HG03280 (cell line): ENCODE measurements around the gene DKC1.
"Not testable (repeated sequence)": the region's sequence is repeated elsewhere in the genome, so short reads cannot be mapped to it uniquely, and the experiment has no call there.

ENCODE experiments used
- ATAC-seq: cut with Tn5 transposase; IDR thresholded peaks from one replicate; pipeline ENCODE4 v1.9.1; 2021; ENCODE audit warnings: mild to moderate bottlenecking, moderate library complexity; ENCODE audit not compliant: unreplicated experiment

The DKC1 gene

GRCh38 chrX:154817048-154817618 lies 54.5 kb downstream of the DKC1 start:
- ATAC-seq = not testable (repeated sequence)

GRCh38 chrX:154818916-154819770 lies 56.5 kb downstream of the DKC1 start:
- no peak for ATAC-seq

GRCh38 chrX:154819771-154820341 lies 57.2 kb downstream of the DKC1 start:
- no peak for ATAC-seq

- no peak for ATAC-seq
Measured at GRCh38 chrX:154821523-154821922, 58.9 kb downstream of the DKC1 start.

GRCh38 chrX:154822029-154822428 lies 59.4 kb downstream of the DKC1 start:
- no peak for ATAC-seq

- no peak for ATAC-seq
Measured at GRCh38 chrX:154824638-154825037, 62.0 kb downstream of the DKC1 start.

GRCh38 chrX:154825586-154825985 lies 62.9 kb downstream of the DKC1 start:
- ATAC-seq = not testable (repeated sequence)
